ENCODE measurements around the gene LPAR2.
"Not testable (repeated sequence)": the region's sequence is repeated elsewhere in the genome, so short reads cannot be mapped to it uniquely, and the experiment has no call there.

The LPAR2 gene

GRCh38 chr19:19627621-19628500 is at the start of gene LPAR2:
Gene LPAR2, minus strand, starts transcription at chr19:19628220. Its CDS starts 945 bp downstream, at chr19:19627275.
- no peak for DNase-seq (ENCODE audit: low spot score)

- no peak for DNase-seq (ENCODE audit: low spot score)
These were observed 49.6 kb upstream of the LPAR2 start for GRCh38 chr19:19677579-19677978.

GRCh38 chr19:19674315-19674714 is 46.3 kb upstream of the LPAR2 start:
- DNase-seq (ENCODE audit: low spot score): no peak

GRCh38 chr19:19672816-19673215 is 44.8 kb upstream of the LPAR2 start:
- DNase-seq (ENCODE audit: low spot score): no peak

GRCh38 chr19:19670070-19670551 is 42.1 kb upstream of the LPAR2 start:
- DNase-seq (ENCODE audit: low spot score): no peak

- DNase-seq (ENCODE audit: low spot score): peak; percentile 99
These were observed 40.4 kb upstream of the LPAR2 start, which contains the start of gene ZNF101 for GRCh38 chr19:19668230-19669012. Gene ZNF101, plus strand, starts transcription at chr19:19668839. Its CDS starts 125 bp downstream, at chr19:19668964.

- DNase-seq (ENCODE audit: low spot score): not testable (repeated sequence)
These were observed 37.5 kb upstream of the LPAR2 start for GRCh38 chr19:19665420-19665948.

GRCh38 chr19:19663256-19664120 is 35.5 kb upstream of the LPAR2 start, which contains the start of gene ATP13A1:
Gene ATP13A1, minus strand, starts transcription at chr19:19663676. Its CDS starts 10 bp downstream, at chr19:19663666.
- peak; percentile 95 for DNase-seq (ENCODE audit: low spot score)

- DNase-seq (ENCODE audit: low spot score): no peak
These were observed 34.8 kb upstream of the LPAR2 start for GRCh38 chr19:19662871-19663255.

GRCh38 chr19:19662344-19662743 is 34.3 kb upstream of the LPAR2 start:
- no peak for DNase-seq (ENCODE audit: low spot score)

GRCh38 chr19:19661675-19662251 is 33.7 kb upstream of the LPAR2 start:
- no peak for DNase-seq (ENCODE audit: low spot score)

GRCh38 chr19:19661141-19661674 is 33.2 kb upstream of the LPAR2 start:
- DNase-seq (ENCODE audit: low spot score): no peak

GRCh38 chr19:19659646-19660245 is 31.7 kb upstream of the LPAR2 start:
- no peak for DNase-seq (ENCODE audit: low spot score)

- peak; percentile 5 for DNase-seq (ENCODE audit: low spot score)
These were observed 29.4 kb upstream of the LPAR2 start for GRCh38 chr19:19657397-19657783.

GRCh38 chr19:19656451-19657396 is 28.7 kb upstream of the LPAR2 start:
- peak; percentile 10 for DNase-seq (ENCODE audit: low spot score)

- DNase-seq (ENCODE audit: low spot score): peak; percentile 15
These were observed 27.8 kb upstream of the LPAR2 start for GRCh38 chr19:19655641-19656343.

GRCh38 chr19:19655051-19655594 is 27.1 kb upstream of the LPAR2 start:
- DNase-seq (ENCODE audit: low spot score): peak; percentile 9

- DNase-seq (ENCODE audit: low spot score): no peak
These were observed 26.4 kb upstream of the LPAR2 start for GRCh38 chr19:19654441-19654840.

All from HuH-7 (cell line).